Stimulated activated CD4-positive, alpha-beta T cell treated with anti-CD3 and anti-CD28 coated beads, Interleukin-2, amount 100 ng/mL, for 48 hours (primary cell): ENCODE measurements around the gene NUDT17.
"Not testable (repeated sequence)": the region's sequence is repeated elsewhere in the genome, so short reads cannot be mapped to it uniquely, and the experiment has no call there.

Experiments
- DNase-seq, 2 donors: peaks; one replicate each; pipeline ENCODE4 v3.0.0-alpha.2; 2020

Gene NUDT17, protein sequence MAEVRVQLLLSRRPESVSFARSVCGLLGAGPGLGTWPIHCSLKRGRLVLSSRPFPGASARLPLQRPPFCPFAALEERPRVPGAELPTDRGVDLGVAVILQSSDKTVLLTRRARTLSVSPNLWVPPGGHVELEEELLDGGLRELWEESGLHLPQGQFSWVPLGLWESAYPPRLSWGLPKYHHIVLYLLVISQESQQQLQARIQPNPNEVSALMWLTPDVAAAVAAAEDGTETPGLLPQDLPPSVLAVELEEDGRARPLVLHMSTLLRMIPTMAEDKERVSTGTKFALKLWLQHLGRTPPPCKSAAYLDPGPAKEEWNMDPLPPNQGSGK

DNA sequence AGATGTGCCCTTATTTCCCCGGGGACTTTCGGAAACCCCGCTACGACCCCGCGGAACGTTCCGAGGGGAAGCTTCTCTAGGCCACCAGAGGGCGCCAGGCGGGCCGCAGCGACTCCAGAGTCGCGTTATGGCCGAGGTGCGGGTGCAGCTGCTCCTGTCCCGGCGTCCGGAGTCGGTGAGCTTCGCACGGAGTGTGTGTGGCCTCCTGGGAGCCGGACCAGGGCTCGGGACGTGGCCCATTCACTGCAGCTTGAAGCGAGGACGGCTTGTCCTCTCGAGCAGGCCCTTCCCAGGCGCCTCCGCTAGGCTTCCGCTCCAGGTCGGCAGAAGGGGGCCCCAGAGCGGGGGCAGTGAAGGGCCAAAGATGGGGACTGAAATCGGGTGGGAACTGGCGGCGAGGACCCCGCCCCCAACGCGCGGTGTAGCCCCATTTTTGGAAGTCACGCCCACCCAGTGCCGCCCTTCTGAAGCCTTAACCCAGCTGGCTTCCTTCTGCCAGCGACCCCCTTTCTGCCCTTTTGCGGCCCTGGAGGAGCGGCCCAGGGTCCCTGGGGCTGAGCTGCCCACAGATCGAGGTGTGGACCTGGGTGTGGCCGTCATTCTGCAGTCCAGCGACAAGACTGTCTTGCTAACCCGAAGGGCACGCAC lies at the start of gene NUDT17:
Gene NUDT17 (plus strand): TSS at position 117 of the 648 bp plus-strand sequence. CDS start 11 bp downstream, at position 128.
- peak; percentile 78 to 79 for DNase-seq

DNA sequence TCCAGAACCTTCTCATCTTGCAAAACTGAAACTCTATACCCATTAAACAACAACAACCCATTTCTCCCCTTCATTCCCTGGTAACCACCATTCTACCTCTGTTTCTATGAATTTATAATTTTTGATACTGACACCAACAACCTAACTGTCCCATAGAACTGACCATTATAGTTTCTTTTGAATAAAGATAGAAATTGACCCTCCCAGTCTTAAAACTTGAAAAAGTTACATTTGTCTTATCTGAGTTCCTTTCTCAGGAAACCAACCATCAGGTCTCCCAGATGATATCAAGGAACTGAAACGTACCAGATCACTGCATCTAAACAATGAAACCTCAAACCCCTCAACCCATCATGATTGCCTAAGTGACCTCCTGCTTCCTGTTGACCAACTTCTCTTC lies 48.7 kb upstream of the NUDT17 start:
- DNase-seq: no peak

DNA sequence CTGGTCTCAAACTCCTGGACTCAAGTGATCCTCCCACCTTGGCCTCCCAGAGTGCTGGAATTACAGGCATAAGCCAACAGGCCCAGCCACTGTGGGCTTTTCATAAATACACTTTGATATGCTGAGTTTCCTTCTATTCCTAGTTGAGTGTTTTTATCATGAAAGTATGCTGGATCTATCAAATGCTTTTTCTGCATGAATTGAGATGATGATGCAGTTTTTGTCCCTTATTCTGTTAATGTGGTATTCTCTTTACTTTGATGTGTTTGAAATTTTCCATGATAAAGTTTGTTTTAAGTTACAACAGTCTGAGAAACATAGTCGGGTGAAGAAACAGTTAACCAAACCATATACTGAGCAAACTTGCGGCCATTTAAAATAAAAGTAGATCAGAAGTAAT lies 45.6 kb upstream of the NUDT17 start:
- DNase-seq: no peak

DNA sequence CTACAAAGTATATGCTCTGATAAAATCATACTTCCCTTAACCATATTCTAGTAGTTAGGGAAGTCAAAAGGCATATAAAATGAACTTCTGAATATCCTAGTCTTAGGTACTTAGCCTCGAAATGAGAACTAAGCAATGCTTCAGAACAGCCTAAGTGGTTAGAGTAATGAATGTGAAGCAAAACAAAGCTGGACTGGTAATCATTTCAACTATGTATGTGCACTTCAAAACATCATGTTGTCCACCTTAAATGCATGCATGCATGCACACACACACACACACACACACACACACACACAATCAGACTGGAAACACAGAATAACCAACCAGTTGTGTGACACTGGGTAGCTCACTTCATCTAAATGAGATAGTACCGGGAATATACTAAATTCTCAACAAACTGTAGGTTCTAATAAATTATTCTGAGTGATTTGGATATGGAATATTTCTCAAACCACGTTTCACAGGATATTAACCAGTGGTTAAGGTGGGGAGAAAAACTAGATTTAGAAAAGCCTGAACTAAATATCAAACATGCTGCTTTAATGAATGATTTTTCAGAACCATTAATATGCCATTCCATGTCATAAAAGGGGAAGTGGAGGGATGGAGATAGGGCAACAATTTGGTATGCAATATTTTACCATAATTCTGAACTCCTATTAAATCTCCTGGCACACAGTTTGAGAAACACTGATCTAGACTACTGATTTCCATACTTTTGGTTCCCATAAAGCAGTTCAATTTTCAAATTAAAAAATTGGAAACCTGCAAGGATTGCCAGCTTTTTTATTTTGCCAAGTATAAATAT lies 41.0 kb upstream of the NUDT17 start:
- no peak for DNase-seq

DNA sequence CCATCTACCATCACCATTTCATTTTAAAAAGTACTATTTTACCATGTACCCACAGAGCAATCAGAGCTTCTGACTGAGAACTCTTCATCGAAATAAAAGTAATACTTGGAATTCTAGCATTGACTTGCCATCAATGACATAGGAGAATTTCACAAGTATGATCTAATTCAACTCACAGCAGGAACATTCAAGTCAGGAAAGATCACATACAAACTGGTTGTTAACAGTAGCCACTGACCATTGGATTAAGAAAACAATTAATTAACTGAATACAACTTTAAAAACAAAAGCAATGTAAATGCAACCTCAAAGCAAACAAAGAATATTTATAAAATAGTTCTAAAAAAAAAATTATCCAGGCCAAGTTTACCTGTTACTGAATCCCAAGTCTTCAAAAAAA lies 40.4 kb upstream of the NUDT17 start:
- DNase-seq: no peak

DNA sequence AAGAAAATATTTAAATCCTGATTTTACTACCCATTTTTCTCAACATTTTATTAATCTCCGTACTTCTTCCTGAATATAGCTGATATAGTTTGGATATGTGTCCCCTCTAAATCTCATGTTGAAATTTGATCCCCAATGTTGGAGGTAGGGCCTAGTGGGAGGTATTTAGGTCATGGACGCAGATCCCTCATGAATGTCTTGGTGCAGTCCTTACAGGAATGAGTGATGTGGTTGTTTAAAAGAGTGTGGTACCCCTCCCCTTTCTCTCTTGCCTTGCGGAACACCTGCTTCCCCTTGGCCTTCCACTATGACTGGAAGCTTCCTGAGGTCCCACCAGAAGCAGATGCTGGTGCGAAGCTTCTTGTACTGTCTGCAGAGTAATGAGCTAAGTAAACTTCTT lies 39.0 kb upstream of the NUDT17 start:
- DNase-seq: no peak

DNA sequence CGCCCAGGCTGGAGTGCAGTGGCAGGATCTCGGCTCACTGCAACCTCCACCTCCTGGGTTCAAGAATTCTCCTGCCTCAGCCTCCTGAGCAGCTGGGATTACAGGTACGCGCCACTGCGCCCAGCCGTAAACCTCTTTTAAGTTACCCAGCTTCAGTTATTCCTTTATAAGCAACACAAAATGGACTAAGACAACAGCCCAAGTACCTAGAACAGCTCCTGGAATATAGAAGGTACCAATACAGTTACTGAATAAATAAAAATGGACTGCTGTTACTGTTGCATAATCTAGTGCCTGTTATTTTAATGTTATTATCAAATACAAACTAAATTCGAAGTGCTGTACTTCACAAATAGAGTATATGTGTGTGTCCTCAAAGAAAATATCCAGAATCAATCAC lies 38.6 kb upstream of the NUDT17 start:
- no peak for DNase-seq

DNA sequence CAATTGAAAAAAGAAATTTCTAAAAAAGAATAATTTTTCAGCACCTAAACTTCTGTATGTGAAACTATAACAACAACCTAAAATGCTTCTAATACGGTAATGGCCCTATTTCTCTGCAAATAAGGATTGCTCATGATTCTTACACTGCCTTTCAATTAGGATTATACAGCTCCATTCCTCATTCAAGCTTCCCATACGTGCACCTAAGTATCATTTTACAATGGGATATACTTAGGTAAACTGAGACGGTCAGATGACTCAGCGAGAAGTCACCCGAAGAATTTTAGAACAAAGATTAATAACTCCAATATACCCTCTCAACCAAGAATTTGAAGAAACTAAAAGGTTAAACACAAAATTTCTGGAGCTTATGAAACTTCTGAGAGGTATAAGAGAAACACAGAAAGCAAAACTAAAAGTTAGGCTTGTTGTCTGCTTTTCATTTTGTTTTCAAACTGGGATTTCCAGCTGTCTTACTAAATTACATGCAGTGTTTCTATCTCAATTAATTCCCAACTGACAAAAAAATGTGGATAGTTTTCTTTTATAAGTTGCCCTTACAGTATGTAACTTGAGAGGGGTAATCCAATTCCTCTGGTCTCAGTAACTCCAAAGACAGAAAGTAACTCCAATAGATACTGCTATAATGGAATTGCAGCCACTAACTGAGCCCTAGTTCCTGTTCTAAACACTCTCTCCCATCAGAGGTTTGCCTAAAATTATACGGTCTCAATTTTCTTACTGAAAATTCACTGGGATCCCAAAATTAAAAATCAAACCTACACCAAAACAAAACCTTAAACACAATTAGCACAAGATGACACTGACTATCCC lies 32.2 kb upstream of the NUDT17 start:
- DNase-seq: not testable (repeated sequence)

DNA sequence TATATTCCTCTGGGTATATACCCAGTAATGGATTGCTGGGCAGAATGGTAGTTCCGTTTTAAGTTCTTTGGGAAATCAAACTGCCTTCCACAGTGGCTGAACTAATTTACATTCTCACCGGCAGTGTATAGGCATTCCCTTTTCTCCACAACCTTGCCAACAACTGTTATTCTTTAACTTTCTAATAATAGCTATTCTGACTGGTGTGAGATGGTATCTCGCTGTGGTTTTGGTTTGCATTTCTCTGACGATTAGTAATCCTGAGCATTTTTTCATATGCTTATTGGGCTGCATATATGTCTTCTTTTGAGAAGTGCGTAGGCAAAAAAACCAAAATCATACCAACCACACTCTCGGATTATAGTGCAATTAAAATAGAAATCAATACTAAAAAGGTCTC lies 27.3 kb upstream of the NUDT17 start:
- not testable (repeated sequence) for DNase-seq

DNA sequence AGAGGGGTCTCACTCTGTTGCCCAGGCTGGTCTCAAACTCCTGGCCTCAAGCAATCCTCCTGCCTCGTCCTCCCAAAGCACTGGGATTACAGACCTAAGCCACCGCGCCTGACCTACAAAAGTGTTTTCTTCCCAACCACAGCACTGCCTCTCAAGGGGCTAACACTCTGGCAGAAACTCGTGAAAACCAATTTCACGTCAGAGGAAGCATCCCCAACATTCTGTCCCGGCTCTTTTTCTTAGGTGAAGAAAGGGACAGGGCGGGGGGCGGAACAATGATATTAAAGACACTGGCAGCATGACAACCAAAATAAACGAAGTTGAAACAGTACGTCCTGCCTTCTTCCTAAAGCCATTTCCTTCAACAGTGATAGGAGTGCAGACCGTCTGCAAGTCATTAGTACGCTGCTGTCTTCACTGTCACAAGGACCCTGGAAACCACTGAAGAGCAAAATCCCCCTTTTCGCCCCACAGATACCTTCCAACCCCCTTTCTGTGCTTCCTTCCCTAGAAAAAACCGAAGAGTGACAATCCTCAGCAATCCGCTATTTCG lies 22.6 kb upstream of the NUDT17 start:
- DNase-seq: not testable (repeated sequence)

DNA sequence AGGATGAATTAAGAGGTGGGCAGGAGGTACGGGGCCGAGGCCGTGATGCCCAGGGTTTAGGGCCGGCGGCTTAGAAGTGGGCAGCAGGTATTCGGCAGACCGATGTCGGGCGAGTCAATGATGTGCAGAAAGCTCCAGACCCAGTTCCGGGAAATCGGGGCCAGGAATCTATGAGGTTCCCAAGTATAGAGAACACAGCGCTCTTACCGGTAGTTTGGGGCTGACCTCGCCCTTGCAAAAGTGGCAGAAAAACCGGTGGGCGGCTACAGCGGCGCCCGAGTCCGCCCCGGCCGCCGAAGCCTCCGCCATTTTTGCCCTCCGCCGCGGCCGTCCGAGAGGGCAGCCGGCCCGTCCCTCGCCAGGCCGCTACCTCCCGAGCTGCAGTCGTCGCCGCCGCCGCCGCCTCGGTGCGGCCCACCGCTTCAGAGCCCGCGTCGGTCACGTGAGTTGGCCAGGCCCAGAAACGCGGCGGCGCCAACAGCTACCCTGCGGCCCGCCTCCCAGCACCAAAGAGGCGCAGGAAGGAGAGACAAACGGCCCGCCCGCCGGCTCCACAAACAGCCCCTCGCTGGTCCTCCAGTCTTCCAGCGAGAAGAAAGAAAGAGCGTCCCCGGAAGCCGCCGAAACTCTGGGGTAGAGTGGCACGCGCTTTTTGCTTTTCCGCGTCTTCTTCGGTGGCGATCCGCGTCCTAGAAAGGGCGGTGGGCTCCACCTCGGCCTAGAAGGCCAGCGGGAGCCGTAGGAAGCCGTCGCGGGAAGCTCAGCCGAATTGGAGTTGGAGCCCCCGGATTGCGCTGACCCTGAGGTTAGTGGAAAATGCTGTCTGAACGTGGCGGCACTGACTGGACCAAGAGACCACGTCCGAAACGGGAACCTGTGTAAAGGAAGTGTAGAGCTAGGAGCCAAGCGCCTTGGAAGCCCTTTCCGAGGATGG lies 21.6 kb upstream of the NUDT17 start, which contains the start of the genes POLR3C and RNF115:
Gene POLR3C (plus strand): TSS at position 636 of the 934 bp plus-strand sequence. CDS start 1,577 bp downstream, outside the sequence.
Gene RNF115 (minus strand): TSS at position 531 of the 934 bp plus-strand sequence. CDS start 222 bp downstream, at position 309.
- DNase-seq: peak; percentile 68 to 74

DNA sequence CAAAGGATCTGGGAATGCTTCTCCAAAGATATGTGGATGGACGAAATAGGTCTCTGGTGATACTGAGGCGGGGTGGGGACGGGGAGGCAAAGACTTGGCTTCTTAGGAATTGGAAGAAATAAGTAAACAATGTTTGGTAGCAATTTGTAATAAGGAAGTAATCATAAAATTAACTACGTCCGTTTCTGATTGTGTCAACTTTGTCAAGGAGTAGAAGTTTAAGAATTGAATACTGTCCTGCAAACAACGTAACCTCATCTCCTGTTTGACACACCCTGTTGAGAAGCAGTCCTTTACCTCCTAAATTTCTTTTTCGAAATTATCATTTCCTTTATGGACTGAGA lies 21.0 kb upstream of the NUDT17 start:
- no peak for DNase-seq

DNA sequence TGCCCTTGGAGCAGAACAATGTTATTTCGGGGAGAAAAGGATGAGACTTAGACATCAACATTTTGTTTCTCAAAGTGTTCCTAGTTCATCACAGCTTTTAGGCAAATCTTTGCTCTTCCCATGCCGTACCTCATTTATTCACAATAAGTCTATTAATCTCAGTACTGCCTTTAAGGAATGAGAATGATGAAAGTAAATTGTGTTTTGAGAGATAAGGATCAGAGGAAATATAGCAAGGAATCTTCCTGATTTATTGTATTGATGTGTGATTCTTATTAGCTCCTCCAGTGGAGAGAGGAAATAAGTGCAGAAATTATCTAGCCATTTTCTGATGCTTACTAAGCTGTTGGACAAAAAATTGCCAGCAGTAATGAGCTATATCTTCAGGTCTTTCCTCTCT lies 19.4 kb upstream of the NUDT17 start:
- DNase-seq: no peak

DNA sequence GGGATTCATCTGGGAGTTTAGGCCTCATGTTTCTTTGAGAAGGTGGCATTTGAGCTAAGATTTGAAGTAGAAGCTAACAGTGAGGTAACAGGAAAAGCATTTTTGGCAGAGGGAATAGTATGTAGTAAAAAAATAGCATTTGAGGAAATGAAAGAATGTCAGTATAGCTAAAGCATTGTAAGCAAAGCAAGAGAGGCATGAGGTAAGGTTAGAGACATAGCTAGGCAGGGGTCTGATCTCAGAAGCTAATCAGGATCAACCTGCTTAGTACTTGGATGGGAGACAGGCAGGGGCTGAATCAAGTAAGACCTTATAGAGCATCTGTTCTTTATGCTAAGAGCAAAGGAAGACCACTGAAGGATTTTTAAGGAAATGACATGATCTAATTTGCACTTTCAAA lies 17.5 kb upstream of the NUDT17 start:
- no peak for DNase-seq

DNA sequence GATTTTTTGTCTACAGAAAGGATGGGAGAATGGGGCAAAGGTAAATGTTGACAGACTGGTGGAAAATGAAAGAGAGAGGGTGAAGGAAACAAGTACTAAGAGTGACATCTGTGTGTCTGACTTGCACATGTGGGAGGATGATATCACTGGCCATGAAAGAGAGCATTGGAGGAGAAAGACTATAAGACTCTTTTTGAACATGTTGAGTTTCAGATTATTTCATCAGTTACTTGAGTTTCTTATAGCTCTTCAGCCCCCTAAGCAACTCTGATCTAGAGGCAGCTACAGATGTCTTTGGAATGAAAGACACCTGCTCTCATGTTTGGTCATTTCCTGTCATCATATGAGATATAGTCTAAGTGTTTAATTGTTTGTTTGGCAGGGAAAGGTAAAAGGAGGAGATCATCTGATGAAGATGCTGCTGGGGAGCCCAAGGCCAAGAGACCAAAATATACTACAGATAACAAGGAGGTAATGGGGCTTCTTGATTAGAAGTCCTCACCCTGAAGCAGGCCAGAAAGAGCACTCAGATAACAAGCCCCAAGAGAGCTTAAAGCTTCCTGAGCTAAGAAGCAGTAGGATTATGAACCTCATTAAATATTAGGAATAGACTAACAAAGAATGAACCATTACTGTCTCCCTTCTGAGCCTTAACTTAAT lies 16.9 kb upstream of the NUDT17 start:
- DNase-seq: no peak

DNA sequence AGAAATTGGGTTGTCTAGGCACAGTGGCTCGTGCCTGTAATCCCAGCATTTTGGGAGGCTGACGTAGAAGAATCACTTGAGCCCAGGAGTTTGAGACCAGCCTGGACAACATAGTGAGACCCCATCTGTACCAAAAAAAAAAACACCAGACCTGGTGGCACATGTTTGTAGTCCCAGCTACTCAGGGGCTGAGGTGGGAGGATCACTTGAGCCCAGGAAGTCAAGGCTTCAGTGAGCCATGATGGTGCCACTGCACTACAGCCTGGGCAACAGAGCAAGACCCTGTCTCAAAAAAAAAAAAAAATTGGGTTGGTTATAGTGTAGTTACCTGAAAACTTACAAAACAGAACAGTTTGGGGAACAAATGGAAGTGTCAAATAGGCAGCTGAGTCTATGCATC lies 14.6 kb upstream of the NUDT17 start:
- not testable (repeated sequence) for DNase-seq

DNA sequence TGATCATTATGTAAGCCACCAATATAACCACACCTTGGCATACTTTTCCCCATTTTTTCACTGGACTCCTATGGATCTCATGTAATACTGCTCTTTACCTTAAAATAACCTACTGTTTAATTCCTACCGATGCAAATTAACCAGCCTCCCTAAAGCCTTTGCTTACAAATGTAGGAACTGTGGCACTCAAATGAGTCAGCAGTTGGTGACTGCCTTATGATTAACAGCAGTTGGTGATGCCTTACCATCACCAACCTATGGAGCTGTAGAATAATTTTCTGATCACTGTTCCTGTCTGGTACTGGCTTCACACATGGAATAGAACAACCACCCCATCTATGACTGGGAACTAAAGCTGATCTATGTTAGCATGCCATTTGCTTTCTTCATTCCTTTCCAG lies 7.8 kb upstream of the NUDT17 start:
- DNase-seq: no peak

DNA sequence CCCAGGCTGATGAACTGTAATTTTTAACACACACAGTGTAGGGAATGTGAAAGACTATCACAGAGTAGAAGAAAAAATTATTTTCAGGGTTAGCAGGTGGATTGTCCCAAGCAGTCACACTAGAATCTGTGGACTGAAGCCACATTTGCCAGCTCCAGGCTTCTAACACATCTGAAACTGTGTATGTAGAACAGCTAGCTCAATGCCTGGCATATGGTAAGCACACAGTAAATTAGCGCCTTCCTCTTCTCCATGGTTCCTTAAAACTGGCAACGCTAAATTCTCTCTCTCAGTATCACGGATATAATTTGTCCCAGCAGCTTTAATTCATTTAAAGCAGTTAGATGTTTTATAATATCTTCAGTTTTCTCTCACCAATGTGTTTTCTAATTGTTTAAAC lies 2.4 kb upstream of the NUDT17 start:
- no peak for DNase-seq

DNA sequence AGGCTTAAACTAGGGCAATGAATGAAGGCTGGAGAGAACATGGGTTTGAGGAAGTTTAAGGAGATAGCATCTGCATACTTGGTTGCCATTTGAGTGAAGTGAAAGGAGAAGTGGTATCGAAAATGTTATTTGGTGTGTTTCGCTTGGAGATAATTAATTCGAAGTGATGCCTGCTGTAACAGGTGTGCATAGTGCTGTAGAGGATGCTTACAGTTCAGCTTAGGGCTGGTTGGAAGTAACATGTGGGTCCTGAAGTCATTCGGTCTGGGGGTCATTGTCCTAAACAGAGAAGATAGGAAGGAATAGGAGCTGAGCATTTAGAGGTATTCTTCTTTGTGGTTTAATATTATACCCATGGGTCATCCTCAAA lies 301 bp upstream of the NUDT17 start:
- no peak for DNase-seq

DNA sequence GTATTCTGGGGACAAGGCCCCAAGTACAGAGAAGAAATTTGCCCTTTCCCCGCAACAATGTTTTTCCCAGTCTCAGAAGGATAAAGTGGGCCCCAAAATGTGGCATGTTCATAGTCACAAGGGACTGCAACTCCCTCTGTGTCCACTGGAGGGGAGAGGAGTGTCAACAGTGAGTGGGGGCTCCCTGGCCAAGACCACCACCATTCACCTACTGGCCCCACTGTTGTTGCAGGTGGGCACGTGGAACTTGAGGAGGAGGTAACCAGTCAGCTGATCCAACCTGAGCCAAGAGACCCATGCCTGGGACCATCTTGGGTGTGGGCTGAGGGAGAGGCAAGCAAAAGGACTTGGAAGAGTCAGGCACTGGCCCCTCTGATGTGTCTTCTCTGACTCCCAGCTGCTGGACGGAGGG lies 777 bp downstream of the NUDT17 start:
- no peak for DNase-seq

DNA sequence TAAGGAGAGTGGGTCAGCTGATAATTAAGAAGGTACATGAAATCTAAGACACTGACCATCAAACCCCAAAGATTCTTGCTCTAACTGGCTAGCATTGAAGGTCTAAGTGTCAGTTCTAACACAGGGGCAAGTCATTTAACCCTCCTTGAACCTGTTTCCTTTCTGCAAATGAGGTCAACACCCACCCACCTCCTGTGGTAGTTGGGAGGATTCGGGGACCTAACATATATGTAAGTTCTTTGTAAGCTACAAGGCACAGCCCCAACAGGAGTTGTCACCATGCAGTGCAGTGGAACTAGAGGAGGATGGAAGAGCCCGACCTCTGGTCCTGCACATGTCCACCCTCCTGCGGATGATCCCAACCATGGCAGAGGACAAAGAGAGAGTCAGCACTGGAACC lies 2.4 kb downstream of the NUDT17 start:
- no peak for DNase-seq
